AG09319 (cell line): ENCODE measurements around the gene CLCN4.

Experiments
- DNase-seq: peaks from one replicate; pipeline ENCODE4 v3.0.0-alpha.2; 2010; ENCODE audit warnings: low read depth; ENCODE audit errors: extremely low read depth
- TF ChIP-seq, protein P1 (sequence below): IDR thresholded peaks from 2 replicates; pipeline ENCODE4 v1.5.1; 2011; ENCODE audit warnings: low read depth, mild to moderate bottlenecking, inconsistent platforms, low read length, moderate library complexity

Gene CLCN4

DNA sequence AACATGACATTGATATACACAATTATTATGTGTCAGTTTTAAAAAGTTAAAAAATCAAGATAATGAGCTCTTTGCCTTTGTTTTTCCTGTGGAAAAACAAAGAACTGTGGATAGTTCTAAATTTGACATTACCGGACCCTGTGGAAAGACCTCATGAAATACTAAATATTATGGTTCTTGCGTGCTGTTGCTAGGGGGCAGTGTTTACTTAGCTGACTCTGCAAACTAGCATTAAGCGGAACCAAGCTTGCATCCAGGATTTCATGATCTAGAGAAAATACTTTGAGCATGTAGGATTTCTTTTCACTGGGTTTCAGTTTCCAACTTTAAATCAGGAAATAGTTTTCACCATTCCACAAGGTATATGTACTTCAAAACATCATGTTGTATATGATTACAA lies 33.6 kb downstream of the CLCN4 start:
- TF ChIP-seq, protein P1, sequence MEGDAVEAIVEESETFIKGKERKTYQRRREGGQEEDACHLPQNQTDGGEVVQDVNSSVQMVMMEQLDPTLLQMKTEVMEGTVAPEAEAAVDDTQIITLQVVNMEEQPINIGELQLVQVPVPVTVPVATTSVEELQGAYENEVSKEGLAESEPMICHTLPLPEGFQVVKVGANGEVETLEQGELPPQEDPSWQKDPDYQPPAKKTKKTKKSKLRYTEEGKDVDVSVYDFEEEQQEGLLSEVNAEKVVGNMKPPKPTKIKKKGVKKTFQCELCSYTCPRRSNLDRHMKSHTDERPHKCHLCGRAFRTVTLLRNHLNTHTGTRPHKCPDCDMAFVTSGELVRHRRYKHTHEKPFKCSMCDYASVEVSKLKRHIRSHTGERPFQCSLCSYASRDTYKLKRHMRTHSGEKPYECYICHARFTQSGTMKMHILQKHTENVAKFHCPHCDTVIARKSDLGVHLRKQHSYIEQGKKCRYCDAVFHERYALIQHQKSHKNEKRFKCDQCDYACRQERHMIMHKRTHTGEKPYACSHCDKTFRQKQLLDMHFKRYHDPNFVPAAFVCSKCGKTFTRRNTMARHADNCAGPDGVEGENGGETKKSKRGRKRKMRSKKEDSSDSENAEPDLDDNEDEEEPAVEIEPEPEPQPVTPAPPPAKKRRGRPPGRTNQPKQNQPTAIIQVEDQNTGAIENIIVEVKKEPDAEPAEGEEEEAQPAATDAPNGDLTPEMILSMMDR: peak; percentile 49
- DNase-seq: peak; percentile 59

GRCh38 chrX:10193587-10193986 lies 36.8 kb downstream of the CLCN4 start:
- no peak for DNase-seq
- TF ChIP-seq, protein P1: no peak

GRCh38 chrX:10195425-10195824 lies 38.6 kb downstream of the CLCN4 start:
- TF ChIP-seq, protein P1: no peak
- no peak for DNase-seq

- DNase-seq: no peak
- TF ChIP-seq, protein P1: no peak
Measured at GRCh38 chrX:10195947-10196346, 39.2 kb downstream of the CLCN4 start.

- TF ChIP-seq, protein P1: no peak
- DNase-seq: no peak
Measured at GRCh38 chrX:10197279-10198210, 40.8 kb downstream of the CLCN4 start.

DNA sequence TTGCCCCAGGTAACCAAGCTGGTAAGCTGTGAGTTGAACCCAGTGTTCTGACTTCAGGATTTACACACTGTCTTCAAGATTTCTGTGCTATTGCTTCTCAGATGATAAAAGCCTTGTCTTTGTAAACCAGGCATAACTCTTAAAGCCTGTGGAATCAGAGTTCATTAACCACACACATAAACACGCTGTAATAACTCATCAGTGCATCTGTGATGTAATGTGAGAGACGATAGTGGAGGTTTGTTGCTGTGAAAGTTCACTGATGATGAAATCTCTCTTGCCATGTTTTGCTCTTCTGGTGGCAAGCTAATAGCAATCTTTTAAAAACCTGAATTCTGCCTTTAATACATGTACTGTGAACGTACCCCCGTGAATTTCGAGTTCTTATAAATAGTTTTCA lies 41.5 kb downstream of the CLCN4 start:
- TF ChIP-seq, protein P1: no peak
- no peak for DNase-seq

DNA sequence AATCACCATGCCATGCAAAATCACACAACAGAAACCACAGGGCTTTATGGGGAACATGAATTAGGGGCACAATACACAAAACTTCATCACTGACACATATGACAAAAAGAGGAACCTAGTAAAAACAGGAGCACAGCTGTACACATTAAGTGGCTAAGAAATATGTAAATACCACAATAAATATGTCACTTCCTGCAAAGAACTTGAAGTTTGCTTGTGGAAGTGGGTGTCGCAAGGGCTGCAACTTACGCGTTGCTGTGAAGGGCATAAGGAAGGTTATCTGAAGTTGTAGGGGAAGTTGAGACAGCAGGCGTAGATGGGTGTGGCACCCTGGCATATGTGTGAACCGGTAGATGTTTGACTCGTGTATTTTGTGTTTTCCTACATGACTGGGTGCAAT lies 42.4 kb downstream of the CLCN4 start:
- TF ChIP-seq, protein P1: no peak

More for the DNA sequence above, 42.4 kb downstream of the CLCN4 start:
- no peak for DNase-seq
